CD4-positive, alpha-beta T cell (primary cell): ENCODE data around the gene ZNF324. TPM values are rescaled to one million over a fixed set of nuclear protein-coding genes. Genes with fewer than 3 reads are reported as not detected.

Experiments used
- ATAC-seq: fragments of 200-7000 bp; cut with Tn5 transposase; one replicate; pipeline ENCODE4 v1.10.0; 2022; ENCODE audit warnings: mild to moderate bottlenecking; ENCODE audit not compliant: poor library complexity
- CTCF ChIA-PET: fragments of 350-600 bp; sonication (Branson Sonifier 250); formaldehyde crosslinking; loops from one replicate; lab custom pipeline; 2021; ENCODE audit warnings: antibody characterized with exemption, inconsistent platforms; lab: Charles Lee
- POLR2A ChIA-PET: fragments of 350-600 bp; sonication (Branson Sonifier 250); formaldehyde crosslinking; loops from one replicate; lab custom pipeline; 2021; ENCODE audit warnings: antibody characterized with exemption, inconsistent platforms; lab: Charles Lee
- DNase-seq, 14 experiments: peaks; one replicate each; pipeline ENCODE4 v3.0.0-alpha.2; 2013 to 2020; ENCODE audit warnings: mixed read lengths in 2 of 14
- H3K27ac ChIP-seq, 2 donors: one replicate each; pipeline versions ENCODE4 v1.5.1 to v1.7.0; 2013; ENCODE audit warnings: low read length in 2 of 2, low read depth in 1 of 2, mild to moderate bottlenecking in 1 of 2
- H3K27me3 ChIP-seq, 2 experiments: 1 replicate in 1 of 2; 2 replicates in 1 of 2; pipeline versions ENCODE4 v1.6.1 to v1.7.0; 2013; ENCODE audit warnings: low read length in 2 of 2, control low read depth in 1 of 2, mild to moderate bottlenecking in 1 of 2, moderate library complexity in 1 of 2; ENCODE audit not compliant: insufficient read depth in 2 of 2, control insufficient read depth in 1 of 2
- H3K36me3 ChIP-seq: one replicate; pipeline ENCODE4 v1.6.1; 2013; ENCODE audit warnings: low read length, control low read depth; ENCODE audit not compliant: insufficient read depth
- H3K4me1 ChIP-seq: one replicate; pipeline ENCODE4 v1.6.1; 2013; ENCODE audit warnings: low read length, control low read depth; ENCODE audit not compliant: insufficient read depth
- H3K4me3 ChIP-seq: one replicate; pipeline ENCODE4 v1.5.1; 2013; ENCODE audit warnings: mild to moderate bottlenecking, low read length, moderate library complexity
- H3K9me3 ChIP-seq, 2 experiments: 1 replicate in 1 of 2; 2 replicates in 1 of 2; pipeline versions ENCODE4 v1.6.1 to v1.7.0; 2013; ENCODE audit warnings: low read length in 2 of 2, mild to moderate bottlenecking in 2 of 2, control low read depth in 1 of 2, moderate library complexity in 1 of 2; ENCODE audit not compliant: control insufficient read depth in 1 of 2, insufficient read depth in 1 of 2
- H3K27ac Mint-ChIP-seq: one replicate; pipeline ENCODE4 v1.8.0; 2020; ENCODE audit warnings: mixed read lengths
- H3K27me3 Mint-ChIP-seq: one replicate; pipeline ENCODE4 v1.8.0; 2021; ENCODE audit warnings: mixed read lengths
- H3K36me3 Mint-ChIP-seq: one replicate; pipeline ENCODE4 v1.8.0; 2021; ENCODE audit warnings: low read depth, mixed read lengths
- H3K4me1 Mint-ChIP-seq: one replicate; pipeline ENCODE4 v1.8.0; 2021; ENCODE audit warnings: low read depth, mixed read lengths
- H3K4me3 Mint-ChIP-seq: one replicate; pipeline ENCODE4 v1.8.0; 2020; ENCODE audit warnings: mild to moderate bottlenecking, mixed read lengths
- H3K9me3 Mint-ChIP-seq: one replicate; pipeline ENCODE4 v1.8.0; 2020; ENCODE audit warnings: mixed read lengths
- CTCF ChIP-seq: fragments of 200-600 bp; IDR thresholded peaks from one replicate; pipeline ENCODE4 v1.8.0; 2022; ENCODE audit warnings: antibody characterized with exemption, mild to moderate bottlenecking
- intact Hi-C, 2 experiments: fragments of 100-400 bp; cut with DNase I in 1 of 2; cut with micrococcal nuclease in 1 of 2; formaldehyde crosslinking; loops; one replicate each; pipeline versions ENCODE4 v1.15.1 to v1.9.0; 2023 to 2025; cut with DNase I, micrococcal nuclease
- total RNA-seq, 174 experiments: library from RNA in 2 of 174; stranded (reverse) in 2 of 174; gene quantifications; one replicate each; pipeline ENCODE4 v1.2.3 and lab custom pipeline; 2021 to 2026

The ZNF324 gene
- total RNA-seq, 2 experiments from 2014 or later, result 24.3 to 25.2 TPM

- H3K27me3 ChIP-seq, result no peaks in the 10 kb centered on the region
- peaks cover 29% of the 10 kb centered on the region for H3K36me3 ChIP-seq
- no peak for DNase-seq
- H3K4me3 ChIP-seq, result no peak overlapping the region
- intact Hi-C loops, result no loop called here
- CTCF ChIA-PET, result no interaction called here
- Mint-ChIP-seq H3K4me1 (peaks cover 38% of the 10 kb centered on the region), H3K4me3 (no peak overlapping the region), H3K9me3 (no peaks in the 10 kb centered on the region), H3K36me3 (peaks cover 41% of the 10 kb centered on the region), H3K27ac (no peak overlapping the region), H3K27me3 (no peaks in the 10 kb centered on the region)
- no peaks in the 10 kb centered on the region for H3K9me3 ChIP-seq
- peaks cover 32% of the 10 kb centered on the region for H3K4me1 ChIP-seq
- TF ChIP-seq CTCF, result no peak
- ATAC-seq, result no peak
- H3K27ac ChIP-seq, result no peak overlapping the region
- POLR2A ChIA-PET, result no interaction called here
These were observed 4.9 kb downstream of the ZNF324 start for GRCh38 chr19:58471736-58472135.

- Mint-ChIP-seq H3K27ac (peak overlapping the region; percentile 36), H3K36me3 (peaks cover 30% of the 10 kb centered on the region), H3K4me1 (peaks cover 25% of the 10 kb centered on the region), H3K9me3 (no peaks in the 10 kb centered on the region), H3K27me3 (no peaks in the 10 kb centered on the region), H3K4me3 (peak overlapping the region; percentile 35)
- DNase-seq, result no peak
- POLR2A ChIA-PET, result no interaction called here
- Histone ChIP-seq H3K4me1 (peaks cover 22% of the 10 kb centered on the region), H3K9me3 (no peaks in the 10 kb centered on the region), H3K4me3 (no peak overlapping the region), H3K27me3 (no peaks in the 10 kb centered on the region), H3K27ac (no peak overlapping the region), H3K36me3 (peaks cover 29% of the 10 kb centered on the region)
- ATAC-seq, result no peak
- no peak for TF ChIP-seq CTCF
- CTCF ChIA-PET, result no interaction called here
- intact Hi-C loops, result no loop called here
These were observed 6.9 kb downstream of the ZNF324 start for GRCh38 chr19:58473775-58474174.

GRCh38 chr19:58474291-58474996 is 7.6 kb downstream of the ZNF324 start:
- H3K27ac Mint-ChIP-seq, result peak overlapping the region; percentile 95
- peaks cover 23% of the 10 kb centered on the region for H3K4me1 Mint-ChIP-seq
- H3K9me3 ChIP-seq, result no peaks in the 10 kb centered on the region
- H3K36me3 Mint-ChIP-seq, result peaks cover 30% of the 10 kb centered on the region
- no peaks in the 10 kb centered on the region for H3K27me3 Mint-ChIP-seq
- CTCF ChIA-PET, result no interaction called here
- H3K27me3 ChIP-seq, result no peaks in the 10 kb centered on the region
- intact Hi-C loops, result no loop called here
- H3K4me3 ChIP-seq, result no peak overlapping the region
- ATAC-seq (no peak), DNase-seq (no peak)
- peaks cover 22% of the 10 kb centered on the region for H3K4me1 ChIP-seq
- POLR2A ChIA-PET, result interaction anchor here (1.6 kb wide), 2 partner anchors 40 to 102 kb away, joined by 4 to 5 read pairs; no protein-coding TSS in a partner anchor
- no peak for TF ChIP-seq CTCF
- no peaks in the 10 kb centered on the region for H3K9me3 Mint-ChIP-seq
- peaks cover 24% of the 10 kb centered on the region for H3K36me3 ChIP-seq
- peak overlapping the region; percentile 35 for H3K4me3 Mint-ChIP-seq
- H3K27ac ChIP-seq, result peak overlapping the region in 1 of 2 donors; percentile 95
